ENCODE results near the gene DBNL.

Gene DBNL

GRCh38 chr7:44101303-44101965, 56.9 kb downstream of the DBNL start:
- no peak for DNase-seq

DNA sequence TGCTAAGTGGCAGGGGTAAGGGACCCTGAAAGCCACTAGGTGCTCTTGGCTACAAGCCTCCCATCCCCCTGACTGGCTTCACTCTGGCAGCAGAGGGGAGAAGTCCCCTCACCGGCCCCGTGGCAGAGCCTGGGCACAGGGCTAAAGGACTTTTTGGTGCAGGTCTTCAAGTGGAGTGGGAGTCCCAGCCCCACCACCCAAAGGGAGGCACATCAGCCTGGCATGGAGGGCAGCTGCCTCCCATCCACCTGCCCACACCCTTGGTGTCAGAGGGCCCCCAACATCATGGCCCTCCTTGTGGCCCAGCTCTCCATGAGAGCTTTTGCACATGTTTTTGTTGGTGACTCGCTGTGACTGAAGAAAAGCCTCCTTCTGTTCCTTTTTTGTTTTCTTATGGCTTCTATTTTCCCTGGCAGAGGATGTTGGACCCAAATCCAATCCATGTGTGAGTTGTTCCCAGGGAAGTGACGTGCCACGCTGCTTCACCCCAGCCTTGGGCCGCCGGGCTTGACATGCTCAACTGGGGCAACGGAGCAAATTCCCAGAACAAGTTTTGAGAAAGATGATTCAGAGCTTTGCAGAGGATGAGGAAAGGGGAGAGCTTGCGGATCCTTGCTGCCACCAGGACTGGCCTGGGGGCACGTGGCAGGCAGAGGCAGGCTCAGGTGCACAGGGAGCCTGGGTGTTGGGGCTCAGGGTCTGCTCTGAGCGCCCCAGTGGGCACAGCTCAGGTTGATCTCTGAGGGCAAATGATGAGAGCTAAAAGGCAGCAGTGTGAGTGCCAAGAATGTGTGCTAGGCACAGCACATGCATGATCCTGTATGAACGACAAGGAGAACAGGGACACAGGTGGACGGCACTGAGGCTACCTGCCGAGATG, 57.7 kb downstream of the DBNL start:
- no peak for DNase-seq

DNA sequence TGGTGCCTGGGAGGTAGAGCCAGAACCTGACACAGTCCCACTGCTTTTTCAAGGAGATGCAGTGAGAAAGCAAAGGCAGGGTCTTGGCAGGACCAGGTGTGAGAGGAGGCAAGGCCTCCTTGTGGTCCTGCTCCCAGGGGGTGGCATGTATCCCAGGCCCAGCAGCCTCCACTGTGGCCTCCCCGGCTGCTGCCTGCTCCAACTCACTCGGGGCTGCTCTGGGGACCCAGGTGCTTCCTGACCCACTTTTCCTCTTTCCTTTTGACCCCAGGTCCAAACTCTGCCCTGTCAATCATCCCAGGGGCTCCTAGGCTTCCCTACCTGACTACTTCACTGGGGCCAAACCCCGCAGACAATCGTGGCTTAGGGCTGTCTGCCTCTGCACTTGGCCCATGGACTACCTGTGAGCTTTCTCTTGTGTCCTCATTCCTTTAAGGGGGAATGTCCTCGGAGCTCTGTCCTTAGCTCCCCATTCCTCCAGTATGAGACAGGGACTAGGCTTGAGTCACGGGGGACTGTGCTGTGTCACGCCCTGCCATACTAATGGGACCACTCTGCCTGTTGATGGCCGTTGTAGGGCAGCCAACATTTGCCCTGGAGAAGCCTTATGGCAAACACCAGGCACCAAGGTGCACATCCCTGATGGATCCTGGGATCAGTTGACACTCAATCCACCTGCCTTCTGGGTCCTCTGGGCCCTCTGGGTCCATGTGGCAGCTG, 58.5 kb downstream of the DBNL start:
- no peak for DNase-seq

- no peak for DNase-seq
Measured at GRCh38 chr7:44103566-44103922, 59.0 kb downstream of the DBNL start.

- no peak for DNase-seq
Measured at GRCh38 chr7:44103923-44104859, 59.7 kb downstream of the DBNL start, which contains the start of gene AEBP1. TSS of gene AEBP1 (plus strand) at chr7:44104345. CDS start at chr7:44104666, 321 bp downstream.

GRCh38 chr7:44104860-44105771, 60.6 kb downstream of the DBNL start:
- no peak for DNase-seq

DNA sequence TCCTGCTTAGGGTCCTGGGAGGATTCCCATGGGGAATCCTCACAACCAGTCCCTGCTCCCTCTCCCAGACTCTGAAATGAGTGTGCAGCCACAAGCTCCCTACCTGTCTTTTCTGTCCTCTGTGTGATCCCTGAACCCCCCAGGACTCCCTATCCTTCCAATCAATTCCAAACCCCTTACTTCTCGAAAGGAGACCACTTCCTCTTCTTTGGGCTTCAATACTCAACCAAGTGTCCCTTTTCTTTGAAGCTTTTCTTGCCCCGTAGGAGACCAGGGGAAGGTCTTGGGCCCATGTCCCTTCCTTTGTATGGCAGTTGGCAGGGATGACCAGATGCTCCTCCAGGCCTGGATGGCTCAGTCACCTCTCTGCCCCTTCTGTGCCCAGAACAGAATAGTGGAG, 61.3 kb downstream of the DBNL start:
- DNase-seq, result no peak

GRCh38 chr7:44106311-44107065, 62.0 kb downstream of the DBNL start:
- DNase-seq, result no peak

GRCh38 chr7:44107116-44107960, 62.8 kb downstream of the DBNL start:
- DNase-seq, result no peak

GRCh38 chr7:44107961-44108767, 63.7 kb downstream of the DBNL start:
- DNase-seq, result no peak

DNA sequence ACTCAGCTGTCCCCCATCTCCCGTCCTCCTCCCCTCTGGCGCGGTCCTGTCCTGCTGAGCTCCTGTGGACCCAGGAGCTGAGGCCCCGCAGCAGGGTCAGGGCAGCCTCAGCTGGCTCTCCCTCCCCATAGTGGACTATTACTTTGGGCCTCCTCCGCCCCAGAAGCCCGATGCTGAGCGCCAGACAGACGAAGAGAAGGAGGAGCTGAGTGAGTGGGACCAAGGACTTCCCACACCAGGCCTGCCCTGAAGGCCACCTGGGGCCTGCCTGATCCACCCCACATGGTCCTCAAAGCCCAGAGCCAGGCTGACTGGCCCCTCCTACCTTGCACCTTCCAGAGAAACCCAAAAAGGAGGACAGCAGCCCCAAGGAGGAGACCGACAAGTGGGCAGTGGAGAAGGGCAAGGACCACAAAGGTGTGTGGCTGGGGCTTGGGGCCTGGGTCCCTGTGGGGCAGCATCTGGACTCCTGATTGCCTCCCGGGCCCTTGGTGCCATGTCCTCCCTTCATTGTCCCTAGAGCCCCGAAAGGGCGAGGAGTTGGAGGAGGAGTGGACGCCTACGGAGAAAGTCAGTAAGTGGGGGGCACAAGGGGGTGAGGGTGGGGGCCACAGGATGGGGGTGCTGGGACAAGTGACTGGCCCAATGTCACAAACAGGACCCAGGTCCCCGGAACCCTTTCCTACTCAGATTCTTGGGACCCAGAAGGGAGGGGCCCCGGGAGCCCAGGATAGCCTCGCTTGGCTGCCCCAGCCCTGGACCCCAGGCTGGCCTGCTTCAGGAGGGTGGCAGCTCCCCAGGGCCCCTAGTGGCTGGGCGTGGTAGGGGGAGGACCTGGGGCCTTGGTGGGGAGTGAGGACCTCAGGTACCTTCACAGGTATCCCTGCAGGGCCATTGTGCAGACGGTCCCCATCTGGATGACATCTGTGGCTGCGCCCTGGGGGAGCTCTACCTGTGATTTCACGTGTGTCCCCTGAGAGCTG, 64.6 kb downstream of the DBNL start:
- no peak for DNase-seq

DNA sequence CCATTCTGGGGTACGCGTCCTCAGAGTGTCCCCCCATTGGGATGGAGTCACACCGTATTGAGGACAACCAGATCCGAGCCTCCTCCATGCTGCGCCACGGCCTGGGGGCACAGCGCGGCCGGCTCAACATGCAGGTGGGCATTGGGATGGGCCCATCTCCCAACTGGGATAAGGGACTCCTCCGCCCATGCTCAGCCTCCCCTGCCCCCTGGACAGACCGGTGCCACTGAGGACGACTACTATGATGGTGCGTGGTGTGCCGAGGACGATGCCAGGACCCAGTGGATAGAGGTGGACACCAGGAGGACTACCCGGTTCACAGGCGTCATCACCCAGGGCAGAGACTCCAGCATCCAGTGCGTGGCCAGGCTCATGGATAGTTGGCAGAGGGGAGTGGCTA, 65.5 kb downstream of the DBNL start:
- no peak for DNase-seq

DNA sequence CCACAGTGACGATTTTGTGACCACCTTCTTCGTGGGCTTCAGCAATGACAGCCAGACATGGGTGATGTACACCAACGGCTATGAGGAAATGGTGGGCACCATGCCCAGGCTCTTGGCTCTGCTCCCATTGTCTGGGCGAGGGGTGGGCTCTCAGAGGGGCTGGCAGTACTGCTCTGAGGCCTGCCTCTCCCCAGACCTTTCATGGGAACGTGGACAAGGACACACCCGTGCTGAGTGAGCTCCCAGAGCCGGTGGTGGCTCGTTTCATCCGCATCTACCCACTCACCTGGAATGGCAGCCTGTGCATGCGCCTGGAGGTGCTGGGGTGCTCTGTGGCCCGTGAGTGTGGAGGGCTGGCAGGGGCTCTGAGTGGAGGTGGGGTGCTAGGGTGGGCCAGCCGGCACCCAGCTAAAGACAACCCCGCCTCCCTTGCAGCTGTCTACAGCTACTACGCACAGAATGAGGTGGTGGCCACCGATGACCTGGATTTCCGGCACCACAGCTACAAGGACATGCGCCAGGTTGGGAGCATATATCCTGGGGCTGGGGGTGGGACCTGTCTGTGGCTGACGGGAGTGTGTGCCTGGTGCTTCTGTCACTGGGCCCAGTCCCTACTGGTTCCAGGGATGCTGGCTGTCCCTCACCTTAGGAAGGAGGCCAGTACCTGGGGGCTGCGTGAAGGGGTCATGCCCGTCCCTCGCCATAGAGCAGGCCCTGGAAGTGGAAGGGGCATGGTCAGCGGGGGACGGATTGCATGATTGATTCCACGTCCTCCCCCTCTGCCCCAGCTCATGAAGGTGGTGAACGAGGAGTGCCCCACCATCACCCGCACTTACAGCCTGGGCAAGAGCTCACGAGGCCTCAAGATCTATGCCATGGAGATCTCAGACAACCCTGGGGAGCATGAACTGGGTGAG, 66.5 kb downstream of the DBNL start:
- no peak for DNase-seq

Data from activated T-cell treated with anti-CD3 and anti-CD28 coated beads for 4 hours (primary cell).